Measurements from ENCODE around the gene ZBTB18.

The ZBTB18 gene

GRCh38 chr1:244047621-244048255 is 3.3 kb upstream of the ZBTB18 start:
- DNase-seq (ENCODE audit: low read depth), result peak; percentile 69
- TF ChIP-seq CTCF (IDR thresholded peaks at IDR 0.05; ENCODE audit: low read depth, low read length, missing control alignments), result no peak
- peak overlapping the region; percentile 92 for H3K4me3 ChIP-seq (ENCODE audit: low read depth, low read length)

- no peak for TF ChIP-seq CTCF (IDR thresholded peaks at IDR 0.05; ENCODE audit: low read depth, low read length, missing control alignments)
- H3K4me3 ChIP-seq (ENCODE audit: low read depth, low read length), result peak overlapping the region; percentile 92
Observed at GRCh38 chr1:244048256-244049161, 2.6 kb upstream of the ZBTB18 start.

GRCh38 chr1:244049162-244050013 is 1.7 kb upstream of the ZBTB18 start:
- peak; percentile 48 for DNase-seq (ENCODE audit: low read depth)
- TF ChIP-seq CTCF (IDR thresholded peaks at IDR 0.05; ENCODE audit: low read depth, low read length, missing control alignments), result no peak
- peak overlapping the region; percentile 69 for H3K4me3 ChIP-seq (ENCODE audit: low read depth, low read length)

More at GRCh38 chr1:244048256-244049161, 2.6 kb upstream of the ZBTB18 start:
- DNase-seq (ENCODE audit: low read depth), result peak; percentile 95

- DNase-seq (ENCODE audit: low read depth), result no peak
- H3K4me3 ChIP-seq (ENCODE audit: low read depth, low read length), result peak overlapping the region; percentile 69
Observed at GRCh38 chr1:244050014-244050834, 859 bp upstream of the ZBTB18 start.

GRCh38 chr1:244052016-244052727 is 1.1 kb downstream of the ZBTB18 start:
- H3K4me3 ChIP-seq (ENCODE audit: low read depth, low read length), result no peak overlapping the region
- no peak for TF ChIP-seq CTCF (IDR thresholded peaks at IDR 0.05; ENCODE audit: low read depth, low read length, missing control alignments)
- DNase-seq (ENCODE audit: low read depth), result no peak

More at GRCh38 chr1:244050014-244050834, 859 bp upstream of the ZBTB18 start:
- TF ChIP-seq CTCF (IDR thresholded peaks at IDR 0.05; ENCODE audit: low read depth, low read length, missing control alignments), result no peak
